ENCODE measurements around the gene NDUFS6. TPM values are rescaled to one million over a fixed set of nuclear protein-coding genes. Genes with fewer than 3 reads are reported as not detected.

NDUFS6 gene
- total RNA-seq, 2 experiments from 2014 or later = 18.8 to 37.1 TPM

- Mint-ChIP-seq H3K4me3 (no peak overlapping the region), H3K27me3 (no peaks in the 10 kb centered on the region), H3K4me1 (no peaks in the 10 kb centered on the region), H3K27ac (no peak overlapping the region), H3K9me3 (ENCODE audit: low read depth) (no peaks in the 10 kb centered on the region), H3K36me3 (ENCODE audit: low read depth) (peaks cover 5% of the 10 kb centered on the region)
- intact Hi-C loops (cut with DNase I, micrococcal nuclease) = no loop called here
- CTCF ChIA-PET = no interaction called here
- POLR2A ChIA-PET = interaction anchor here (0.6 kb wide), 1 partner anchor 103 kb away, joined by 3 read pairs; no protein-coding TSS in a partner anchor
- DNase-seq = no peak
- no peak for ATAC-seq
These were observed 31.5 kb downstream of the NDUFS6 start for GRCh38 chr5:1832511-1833250.

- DNase-seq = no peak
These were observed 32.2 kb downstream of the NDUFS6 start for GRCh38 chr5:1833264-1834021.

GRCh38 chr5:1834022-1834551 lies 32.9 kb downstream of the NDUFS6 start:
- DNase-seq = no peak
- Mint-ChIP-seq H3K9me3 (ENCODE audit: low read depth) (no peaks in the 10 kb centered on the region), H3K27me3 (no peaks in the 10 kb centered on the region), H3K27ac (no peak overlapping the region), H3K4me1 (no peaks in the 10 kb centered on the region), H3K36me3 (ENCODE audit: low read depth) (peaks cover 5% of the 10 kb centered on the region), H3K4me3 (no peak overlapping the region)
- intact Hi-C loops (cut with DNase I, micrococcal nuclease) = no loop called here
- ChIA-PET POLR2A (no interaction called here), CTCF (no interaction called here)
- no peak for ATAC-seq

More at GRCh38 chr5:1833264-1834021, 32.2 kb downstream of the NDUFS6 start:
- ChIA-PET CTCF (no interaction called here), POLR2A (no interaction called here)
- Mint-ChIP-seq H3K36me3 (ENCODE audit: low read depth) (peaks cover 5% of the 10 kb centered on the region), H3K27ac (no peak overlapping the region), H3K4me1 (no peaks in the 10 kb centered on the region), H3K9me3 (ENCODE audit: low read depth) (no peaks in the 10 kb centered on the region), H3K27me3 (no peaks in the 10 kb centered on the region), H3K4me3 (no peak overlapping the region)
- intact Hi-C loops (cut with DNase I, micrococcal nuclease) = no loop called here
- no peak for ATAC-seq

DNA sequence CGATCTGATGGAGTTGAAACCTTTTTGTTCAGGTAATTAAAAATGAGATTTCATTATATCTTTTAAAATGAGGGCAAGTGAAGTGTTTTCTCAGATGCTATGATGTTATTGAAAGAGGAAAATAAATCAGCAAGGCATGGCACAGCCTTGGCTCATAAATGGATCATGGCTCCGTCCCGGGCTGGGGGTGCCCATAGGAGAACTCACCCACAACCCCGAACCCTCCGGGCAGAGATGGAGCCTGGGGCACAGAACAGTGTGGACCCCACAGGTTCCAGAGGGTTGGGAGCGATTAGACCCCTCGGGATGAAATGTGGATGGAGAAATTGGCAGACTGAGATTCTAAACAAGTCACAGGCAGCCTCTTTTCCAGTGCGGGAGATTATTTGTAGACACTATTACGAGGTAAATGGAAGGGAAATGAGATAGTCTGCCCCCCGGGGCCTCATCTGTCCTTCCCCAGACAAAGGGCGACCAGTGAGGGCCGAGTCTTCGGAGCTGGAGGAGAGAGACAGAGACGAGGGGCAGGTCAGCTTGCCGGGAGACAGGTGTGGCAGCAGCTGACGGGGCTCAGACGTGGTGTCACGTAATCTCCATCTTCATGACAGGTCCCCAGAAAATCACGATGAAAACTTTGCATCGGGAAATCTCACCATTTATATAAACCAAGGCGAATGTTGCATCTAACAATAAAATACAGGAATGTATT lies 33.7 kb downstream of the NDUFS6 start:
- Mint-ChIP-seq H3K27me3 (peaks cover 3% of the 10 kb centered on the region), H3K27ac (no peak overlapping the region), H3K36me3 (ENCODE audit: low read depth) (peaks cover 3% of the 10 kb centered on the region), H3K9me3 (ENCODE audit: low read depth) (no peaks in the 10 kb centered on the region), H3K4me3 (no peak overlapping the region), H3K4me1 (no peaks in the 10 kb centered on the region)
- ChIA-PET POLR2A (no interaction called here), CTCF (no interaction called here)
- intact Hi-C loops (cut with DNase I, micrococcal nuclease) = no loop called here
- DNase-seq (no peak), ATAC-seq (no peak)

DNA sequence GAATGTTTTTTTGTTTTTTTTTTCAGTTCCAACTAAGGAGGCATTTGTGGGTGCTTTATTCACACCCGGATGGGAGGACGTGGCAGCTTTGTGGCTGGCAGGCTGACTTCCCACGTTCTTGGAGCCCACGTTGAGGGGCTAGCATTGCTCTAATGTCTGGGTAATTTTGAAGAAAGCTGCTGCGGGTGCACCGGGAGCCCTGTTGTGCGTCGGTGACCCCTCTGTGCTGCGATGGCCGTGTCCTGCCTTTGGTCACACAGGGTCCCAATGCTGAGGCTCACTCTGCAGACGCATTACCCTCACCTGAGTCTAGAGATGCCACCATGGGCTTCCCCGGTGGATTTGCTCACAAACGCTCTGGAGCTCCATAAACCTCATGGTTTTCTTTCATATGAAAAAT lies 34.2 kb downstream of the NDUFS6 start:
- CTCF ChIA-PET = no interaction called here

DNA sequence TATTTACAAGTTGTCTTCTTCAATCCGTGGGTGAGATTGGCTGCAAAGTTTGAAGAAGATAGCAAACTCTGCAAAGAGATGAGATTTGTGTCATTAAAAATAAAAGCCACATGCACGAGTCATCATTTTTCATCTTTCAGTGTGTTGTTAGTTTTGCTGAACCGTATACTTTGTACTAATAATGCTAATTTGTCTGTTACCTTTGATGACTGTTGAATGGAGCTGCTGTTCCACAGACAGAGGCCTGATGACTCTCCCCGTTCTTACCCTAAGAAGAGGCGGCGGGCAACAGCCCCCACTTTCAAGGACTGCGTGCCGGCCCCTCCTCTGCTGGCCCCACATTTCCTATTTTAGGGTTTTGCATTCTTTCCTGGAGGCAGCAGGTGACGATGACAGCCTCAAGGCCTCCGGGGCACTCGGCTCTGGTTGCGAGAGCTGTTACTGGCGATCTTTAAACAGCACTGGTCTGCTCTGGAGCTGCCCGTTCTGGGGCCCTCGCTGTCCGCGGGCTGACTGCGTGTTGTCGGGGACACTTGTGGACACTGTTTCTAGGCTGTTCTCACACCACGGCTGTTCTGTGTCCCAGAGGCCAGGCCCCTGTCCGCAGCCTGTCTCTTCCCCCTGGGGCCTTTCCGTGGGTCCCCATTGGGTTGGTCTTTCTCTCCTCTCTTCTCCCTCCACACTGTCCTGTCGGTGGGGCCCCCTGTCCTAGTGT lies 35.1 kb downstream of the NDUFS6 start:
- Mint-ChIP-seq H3K4me1 (no peaks in the 10 kb centered on the region), H3K9me3 (ENCODE audit: low read depth) (no peaks in the 10 kb centered on the region), H3K36me3 (ENCODE audit: low read depth) (no peaks in the 10 kb centered on the region), H3K27ac (no peak overlapping the region), H3K27me3 (peaks cover 7% of the 10 kb centered on the region), H3K4me3 (no peak overlapping the region)
- intact Hi-C loops (cut with DNase I, micrococcal nuclease) = no loop called here
- CTCF ChIA-PET = no interaction called here
- POLR2A ChIA-PET = no interaction called here
- DNase-seq (no peak), ATAC-seq (no peak)

More for the DNA sequence above, 34.2 kb downstream of the NDUFS6 start:
- intact Hi-C loops (cut with DNase I, micrococcal nuclease) = no loop called here
- DNase-seq (no peak), ATAC-seq (no peak)
- Mint-ChIP-seq H3K4me3 (no peak overlapping the region), H3K36me3 (ENCODE audit: low read depth) (no peaks in the 10 kb centered on the region), H3K9me3 (ENCODE audit: low read depth) (no peaks in the 10 kb centered on the region), H3K27me3 (peaks cover 5% of the 10 kb centered on the region), H3K4me1 (no peaks in the 10 kb centered on the region), H3K27ac (no peak overlapping the region)
- POLR2A ChIA-PET = no interaction called here

DNA sequence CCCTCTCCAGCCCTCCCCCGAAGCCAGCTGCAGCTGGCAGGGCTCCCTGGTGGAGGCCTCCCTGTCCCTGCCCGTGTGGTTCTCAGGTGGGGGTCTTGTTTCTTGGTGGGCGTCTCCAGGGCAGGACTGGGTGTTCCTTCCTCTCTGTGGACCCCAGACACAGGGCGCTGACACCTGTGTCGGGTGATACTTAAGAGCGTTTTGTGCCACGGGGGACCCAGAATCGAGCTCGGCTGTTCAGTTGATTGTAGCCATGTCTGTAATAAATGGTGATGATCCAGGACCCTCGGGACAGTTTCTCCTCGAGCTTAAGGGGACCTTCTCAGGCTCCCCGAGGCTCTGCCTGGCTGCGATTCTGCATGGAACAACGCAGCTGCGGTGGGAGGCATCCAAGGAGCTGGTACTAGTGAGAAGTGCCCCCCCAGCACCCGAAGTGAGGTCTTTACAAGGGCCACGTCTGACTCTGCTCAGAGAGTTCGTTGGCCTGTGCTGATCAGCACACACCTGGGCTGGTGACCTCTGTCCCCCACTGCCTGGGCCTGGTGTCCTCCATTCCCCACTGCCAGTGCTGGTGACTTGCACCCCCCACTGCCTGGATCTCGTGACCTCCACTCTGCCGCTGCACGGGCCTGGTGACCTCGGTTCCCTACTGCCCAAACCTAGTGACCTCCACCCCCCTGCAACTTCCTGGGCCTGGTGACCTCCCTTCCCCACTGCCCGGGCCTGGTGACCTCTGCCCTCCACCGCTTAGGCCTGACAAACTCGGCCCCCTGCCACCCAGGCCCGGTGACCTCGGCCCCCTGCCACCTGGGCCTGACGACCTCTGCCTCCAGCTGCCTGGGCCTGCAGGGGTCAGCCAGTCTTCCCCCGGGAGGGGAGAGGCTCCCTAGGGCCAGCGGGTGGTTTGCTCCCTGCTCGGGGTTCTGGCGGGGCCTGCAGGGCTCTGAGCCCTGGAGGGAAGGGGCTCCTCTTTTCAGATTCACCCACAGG lies 36.0 kb downstream of the NDUFS6 start:
- no peaks in the 10 kb centered on the region for H3K4me1 Mint-ChIP-seq
- intact Hi-C loops (cut with DNase I, micrococcal nuclease) = no loop called here

DNA sequence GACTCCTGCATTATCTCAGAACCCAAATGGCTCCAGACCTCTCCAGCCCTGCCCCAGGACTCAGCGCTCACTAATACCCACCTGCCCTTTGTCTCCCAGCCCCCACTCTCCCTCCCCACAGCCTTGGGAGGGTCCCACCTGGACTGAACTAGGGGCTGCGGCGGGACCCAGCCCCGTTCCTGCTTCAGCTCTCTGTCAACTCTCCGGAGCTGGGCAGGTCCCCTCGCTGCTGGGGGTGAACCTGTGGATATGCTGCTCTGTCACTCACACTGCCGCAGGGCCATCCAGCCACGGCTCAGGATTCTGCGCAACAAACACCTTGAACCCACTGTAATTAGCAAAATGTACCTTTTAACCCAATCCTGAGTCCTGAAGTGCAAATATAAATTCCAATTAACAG lies 36.8 kb downstream of the NDUFS6 start:
- DNase-seq = no peak
- no peak overlapping the region for H3K27ac Mint-ChIP-seq
- POLR2A ChIA-PET = no interaction called here

More for the DNA sequence above, 36.0 kb downstream of the NDUFS6 start:
- Mint-ChIP-seq H3K27me3 (peaks cover 7% of the 10 kb centered on the region), H3K9me3 (ENCODE audit: low read depth) (no peaks in the 10 kb centered on the region), H3K36me3 (ENCODE audit: low read depth) (no peaks in the 10 kb centered on the region), H3K27ac (no peak overlapping the region), H3K4me3 (no peak overlapping the region)
- ChIA-PET POLR2A (no interaction called here), CTCF (no interaction called here)
- DNase-seq (no peak), ATAC-seq (no peak)

DNA sequence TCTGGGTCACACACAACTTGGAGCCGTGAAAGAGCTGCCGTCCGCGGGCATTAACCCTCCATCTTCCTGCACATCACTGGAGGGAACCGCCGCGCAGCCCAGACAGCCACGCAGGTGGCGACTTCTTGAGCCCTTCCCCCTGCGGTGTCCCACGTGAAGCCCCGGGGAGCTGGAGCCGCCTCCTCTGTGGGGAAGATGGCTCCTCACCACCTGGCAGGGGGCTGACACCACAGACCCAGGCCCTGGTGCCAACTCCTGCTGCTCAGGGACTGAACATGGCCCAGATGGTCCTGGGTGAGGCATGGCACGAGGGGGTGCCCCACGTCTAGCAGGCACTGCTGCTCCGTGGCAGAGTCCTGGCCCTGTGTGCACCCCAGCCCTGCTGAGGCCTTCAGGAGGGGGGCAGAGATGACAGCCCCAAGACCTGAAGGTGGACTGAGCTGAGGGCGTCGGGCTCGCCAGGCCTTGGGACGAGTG lies 38.9 kb downstream of the NDUFS6 start:
- intact Hi-C loops (cut with DNase I, micrococcal nuclease) = no loop called here
- ChIA-PET POLR2A (no interaction called here), CTCF (no interaction called here)
- DNase-seq (no peak), ATAC-seq (no peak)
- Mint-ChIP-seq H3K4me3 (no peak overlapping the region), H3K4me1 (no peaks in the 10 kb centered on the region), H3K9me3 (ENCODE audit: low read depth) (no peaks in the 10 kb centered on the region), H3K27ac (no peak overlapping the region), H3K36me3 (ENCODE audit: low read depth) (no peaks in the 10 kb centered on the region), H3K27me3 (peaks cover 10% of the 10 kb centered on the region)

More for the DNA sequence above, 36.8 kb downstream of the NDUFS6 start:
- ATAC-seq = no peak
- H3K4me1 Mint-ChIP-seq = no peaks in the 10 kb centered on the region
- peaks cover 10% of the 10 kb centered on the region for H3K27me3 Mint-ChIP-seq
- no peaks in the 10 kb centered on the region for H3K9me3 Mint-ChIP-seq (ENCODE audit: low read depth)
- CTCF ChIA-PET = no interaction called here
- H3K4me3 Mint-ChIP-seq = no peak overlapping the region
- intact Hi-C loops (cut with DNase I, micrococcal nuclease) = no loop called here
- no peaks in the 10 kb centered on the region for H3K36me3 Mint-ChIP-seq (ENCODE audit: low read depth)

- intact Hi-C loops (cut with DNase I, micrococcal nuclease) = no loop called here
- ChIA-PET POLR2A (no interaction called here), CTCF (no interaction called here)
- no peak for DNase-seq
- no peak for ATAC-seq
- no peaks in the 10 kb centered on the region for H3K9me3 Mint-ChIP-seq (ENCODE audit: low read depth)
- H3K4me1 Mint-ChIP-seq = no peaks in the 10 kb centered on the region
- peaks cover 10% of the 10 kb centered on the region for H3K27me3 Mint-ChIP-seq
- no peaks in the 10 kb centered on the region for H3K36me3 Mint-ChIP-seq (ENCODE audit: low read depth)
- H3K27ac Mint-ChIP-seq = no peak overlapping the region
- H3K4me3 Mint-ChIP-seq = no peak overlapping the region
These were observed 39.7 kb downstream of the NDUFS6 start for GRCh38 chr5:1840741-1841521.
